HepG2 (cell line): ENCODE results near the gene TRPC4AP. TPM values are rescaled to one million over a fixed set of nuclear protein-coding genes. Genes with fewer than 3 reads are reported as not detected.

Source experiments
- ARID4A ChIP-seq: sonication (generic); formaldehyde crosslinking; IDR thresholded peaks from 2 replicates; pipeline ENCODE4 v1.5.0; 2020; ENCODE audit warnings: mild to moderate bottlenecking, missing genetic modification reagents, borderline replicate concordance
- ARNT ChIP-seq: fragments of 450-650 bp; IDR thresholded peaks from 2 replicates; pipeline ENCODE4 v1.6.1; 2017
- ATF4 ChIP-seq, 2 experiments: fragments of 450-650 bp in 1 of 2; sonication (generic) in 1 of 2; formaldehyde crosslinking; IDR thresholded peaks; 2 replicates each; pipeline versions ENCODE4 v1.5.0 to v1.8.0; 2020 to 2022; ENCODE audit warnings: mild to moderate bottlenecking in 1 of 2, missing genetic modification reagents in 1 of 2
- CREM ChIP-seq, 2 experiments: sonication (generic) in 1 of 2; formaldehyde crosslinking in 1 of 2; IDR thresholded peaks; 2 replicates each; pipeline versions ENCODE4 v1.4.0 to v1.6.1; 2016 to 2020; ENCODE audit warnings: antibody characterized with exemption in 1 of 2, mild to moderate bottlenecking in 1 of 2, missing genetic modification reagents in 1 of 2
- DBP ChIP-seq: sonication (generic); formaldehyde crosslinking; IDR thresholded peaks from 2 replicates; pipeline ENCODE4 v1.4.0; 2020; ENCODE audit warnings: missing genetic modification reagents; ENCODE audit errors: not compliant biosample characterization
- ELF1 ChIP-seq: sonication (generic); formaldehyde crosslinking; IDR thresholded peaks from 2 replicates; pipeline ENCODE4 v1.4.0; 2020; ENCODE audit warnings: missing genetic modification reagents
- GPN1 ChIP-seq: sonication (generic); formaldehyde crosslinking; IDR thresholded peaks from 2 replicates; pipeline ENCODE4 v1.5.1; 2020; ENCODE audit warnings: missing genetic modification reagents, borderline replicate concordance
- HOXD1 ChIP-seq: sonication (generic); formaldehyde crosslinking; IDR thresholded peaks from 2 replicates; pipeline ENCODE4 v1.5.0; 2020; ENCODE audit warnings: missing genetic modification reagents
- KMT2A ChIP-seq: sonication (generic); formaldehyde crosslinking; IDR thresholded peaks from 2 replicates; pipeline ENCODE4 v1.4.0; 2020; ENCODE audit warnings: missing genetic modification reagents
- RFXAP ChIP-seq: sonication (generic); formaldehyde crosslinking; IDR thresholded peaks from 2 replicates; pipeline ENCODE4 v1.4.0; 2020; ENCODE audit warnings: missing genetic modification reagents, borderline replicate concordance
- SRF ChIP-seq: IDR thresholded peaks from 2 replicates; pipeline ENCODE4 v1.6.1; 2011; ENCODE audit warnings: mild to moderate bottlenecking, low read depth, low read length, moderate library complexity
- SRY ChIP-seq: sonication (generic); formaldehyde crosslinking; IDR thresholded peaks from 2 replicates; pipeline ENCODE4 v1.8.0; 2022; ENCODE audit warnings: mild to moderate bottlenecking, missing genetic modification reagents
- TARDBP ChIP-seq: sonication (generic); formaldehyde crosslinking; IDR thresholded peaks from 2 replicates; pipeline ENCODE4 v1.8.0; 2022; ENCODE audit warnings: mild to moderate bottlenecking, missing genetic modification reagents
- THYN1 ChIP-seq: sonication (generic); formaldehyde crosslinking; IDR thresholded peaks from 2 replicates; pipeline ENCODE4 v1.8.1; 2023; ENCODE audit warnings: low read depth, mild to moderate bottlenecking, moderate library complexity, missing genetic modification reagents, borderline replicate concordance
- ZBTB3 ChIP-seq: sonication (generic); formaldehyde crosslinking; IDR thresholded peaks from 2 replicates; pipeline ENCODE4 v1.4.0; 2020; ENCODE audit warnings: low read depth, mild to moderate bottlenecking, moderate library complexity, missing genetic modification reagents, borderline replicate concordance
- ZBTB44 ChIP-seq: sonication (generic); formaldehyde crosslinking; IDR thresholded peaks from 2 replicates; pipeline ENCODE4 v1.4.0; 2020; ENCODE audit warnings: missing genetic modification reagents
- ZNF329 ChIP-seq: sonication (generic); formaldehyde crosslinking; IDR thresholded peaks from 2 replicates; pipeline ENCODE4 v1.9.0; 2021; ENCODE audit warnings: low read depth, mild to moderate bottlenecking, missing genetic modification reagents
- ZNF569 ChIP-seq: sonication (generic); formaldehyde crosslinking; IDR thresholded peaks from 2 replicates; pipeline ENCODE4 v1.5.0; 2020; ENCODE audit warnings: mild to moderate bottlenecking, missing genetic modification reagents, moderate library complexity, borderline replicate concordance
- ZNF615 ChIP-seq: sonication (generic); formaldehyde crosslinking; IDR thresholded peaks from 2 replicates; pipeline ENCODE4 v1.5.0; 2020; ENCODE audit warnings: mild to moderate bottlenecking, missing genetic modification reagents, borderline replicate concordance
- polyA plus RNA-seq, 8 experiments: library from polyadenylated mRNA; depleted of rRNA in 3 of 8; stranded (reverse) in 7 of 8; unstranded in 1 of 8; fragments of >200 nt; fragmentation: Illumina TruSeq in 4 of 8; extraction: Trizol in 4 of 8; gene quantifications; 2 replicates each; pipeline versions ENCODE4 v1.2.1 to v1.2.3, GENCODE V29; 2011 to 2016; ENCODE audit warnings: low read depth in 4 of 8, missing spikeins in 1 of 8, mixed read lengths in 1 of 8; ENCODE audit not compliant: insufficient read depth in 1 of 8
- total RNA-seq, 5 experiments: library from RNA; depleted of rRNA; stranded (reverse); fragments of >200 nt; fragmentation: Illumina TruSeq; extraction: Trizol; gene quantifications; 2 replicates each; pipeline ENCODE4 v1.2.3, GENCODE V29; 2016; ENCODE audit warnings: low read depth in 1 of 5

Gene TRPC4AP
- total and polyA plus RNA-seq, 2 of the 13 experiments (the other 11 are each of a cell fraction or from before 2014, with no cell fraction given) = 136 to 137 TPM

- no peak for TF ChIP-seq SRY
- no peak for TF ChIP-seq ZNF329 (CRISPR knock-in tag)
- no peak for TF ChIP-seq ZBTB3 (CRISPR knock-in tag)
- TF ChIP-seq DBP (CRISPR knock-in tag) = no peak
- TF ChIP-seq ZNF615 (CRISPR knock-in tag) = 0 out of 2 replicates have a peak, but pooled peaks have one; percentile 11
- TF ChIP-seq ARID4A (CRISPR knock-in tag) = no peak
- TF ChIP-seq TARDBP = no peak
- TF ChIP-seq ATF4 (CRISPR knock-in tag; IDR thresholded peaks at IDR 0.05) = peak in 1 of 2 experiments; percentile 48; a peak in 1 of 4 replicates
- TF ChIP-seq ELF1 (CRISPR knock-in tag) = no peak
- TF ChIP-seq ARNT = no peak
- TF ChIP-seq ZNF569 (CRISPR knock-in tag) = no peak
- no peak for TF ChIP-seq THYN1 (CRISPR knock-in tag)
- TF ChIP-seq KMT2A (CRISPR knock-in tag) = no peak
- TF ChIP-seq HOXD1 (CRISPR knock-in tag) = no peak
- TF ChIP-seq GPN1 (CRISPR knock-in tag) = no peak
- TF ChIP-seq RFXAP = 0 out of 2 replicates have a peak, but pooled peaks have one; percentile 13
- no peak for TF ChIP-seq ZBTB44 (CRISPR knock-in tag)
- peak; percentile 86 for TF ChIP-seq SRF
- no peak for TF ChIP-seq CREM (IDR thresholded peaks at IDR 0.05)
- TF ChIP-seq CREM (CRISPR knock-in tag; IDR thresholded peaks at IDR 0.05) = no peak
These were observed 137.7 kb downstream of the TRPC4AP start (continued) for GRCh38 chr20:34954904-34955230.
